ENCODE data around the gene CD244. TPM values are rescaled to one million over a fixed set of nuclear protein-coding genes. Genes with fewer than 3 reads are reported as not detected.

The CD244 gene
- polyA plus RNA-seq, 1 donor from 2014 or later: not detected

GRCh38 chr1:160781914-160782689 is 80.6 kb downstream of the CD244 start:
- no peaks in the 10 kb centered on the region for H3K79me2 ChIP-seq (replicated peaks; ENCODE audit: insufficient read depth, low read length)
- no peak overlapping the region for H3K9ac ChIP-seq (ENCODE audit: low read length)
- no peak overlapping the region for H3K4me2 ChIP-seq (ENCODE audit: low read length)
- no peaks in the 10 kb centered on the region for H3K9me2 ChIP-seq (ENCODE audit: insufficient read depth, low read length)
- H3K27me3 ChIP-seq (ENCODE audit: insufficient read depth, low read depth, low read length): no peaks in the 10 kb centered on the region
- H3F3A ChIP-seq (ENCODE audit: insufficient read depth, low read length, poor library complexity, severe bottlenecking): no peaks in the 10 kb centered on the region
- no peak overlapping the region for H3K27ac ChIP-seq (ENCODE audit: low read length)
- TF ChIP-seq RAD21 (conservative IDR thresholded peaks at IDR 0.05): no peak
- no peaks in the 10 kb centered on the region for H4K20me1 ChIP-seq (ENCODE audit: insufficient read depth)
- H3K9me3 ChIP-seq (ENCODE audit: low read length): no peaks in the 10 kb centered on the region
- no peak overlapping the region for H2AFZ ChIP-seq (ENCODE audit: low read depth, low read length)
- no peak overlapping the region for H3K4me3 ChIP-seq (ENCODE audit: low read length)
- H3K36me3 ChIP-seq (ENCODE audit: insufficient read depth, low read length): no peaks in the 10 kb centered on the region

DNA sequence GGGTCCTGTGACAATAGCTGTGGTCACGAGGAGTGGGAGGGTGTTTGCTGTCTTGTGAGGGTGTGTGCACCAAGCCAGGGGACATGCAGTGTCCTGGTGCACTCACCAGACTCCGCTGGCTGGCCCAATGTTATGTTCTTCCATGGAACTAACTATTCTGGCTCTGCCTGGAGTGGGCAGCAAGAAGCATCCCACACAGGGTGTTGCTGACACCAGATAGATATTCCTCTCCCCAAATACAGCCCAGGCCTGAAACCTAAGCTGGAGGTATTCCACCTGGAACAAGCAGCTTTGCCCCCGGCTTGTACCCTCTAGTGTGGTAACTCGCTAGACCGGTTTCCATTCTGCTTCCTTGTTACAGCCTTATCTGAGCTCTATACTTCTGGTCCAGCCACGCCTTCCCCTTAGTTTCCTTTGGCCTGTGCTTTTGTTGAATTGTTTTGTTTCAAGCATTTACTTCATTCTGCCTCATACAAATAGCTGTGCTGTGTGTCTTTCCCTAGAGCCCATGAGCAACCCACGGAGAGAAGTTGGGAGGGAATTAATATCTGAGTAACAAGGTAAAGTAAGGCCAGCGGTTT is 81.4 kb downstream of the CD244 start:
- Histone ChIP-seq H3K36me3 (ENCODE audit: insufficient read depth, low read length) (no peaks in the 10 kb centered on the region), H3K27ac (ENCODE audit: low read length) (no peak overlapping the region), H3F3A (ENCODE audit: insufficient read depth, low read length, poor library complexity, severe bottlenecking) (no peaks in the 10 kb centered on the region), H3K27me3 (ENCODE audit: insufficient read depth, low read depth, low read length) (no peaks in the 10 kb centered on the region), H3K4me2 (ENCODE audit: low read length) (no peak overlapping the region), H3K9me2 (ENCODE audit: insufficient read depth, low read length) (no peaks in the 10 kb centered on the region), H3K4me3 (ENCODE audit: low read length) (no peak overlapping the region), H2AFZ (ENCODE audit: low read depth, low read length) (no peak overlapping the region), H3K79me2 (replicated peaks; ENCODE audit: insufficient read depth, low read length) (no peaks in the 10 kb centered on the region), H3K9ac (ENCODE audit: low read length) (no peak overlapping the region), H4K20me1 (ENCODE audit: insufficient read depth) (no peaks in the 10 kb centered on the region), H3K9me3 (ENCODE audit: low read length) (no peaks in the 10 kb centered on the region)
- TF ChIP-seq, protein P1, sequence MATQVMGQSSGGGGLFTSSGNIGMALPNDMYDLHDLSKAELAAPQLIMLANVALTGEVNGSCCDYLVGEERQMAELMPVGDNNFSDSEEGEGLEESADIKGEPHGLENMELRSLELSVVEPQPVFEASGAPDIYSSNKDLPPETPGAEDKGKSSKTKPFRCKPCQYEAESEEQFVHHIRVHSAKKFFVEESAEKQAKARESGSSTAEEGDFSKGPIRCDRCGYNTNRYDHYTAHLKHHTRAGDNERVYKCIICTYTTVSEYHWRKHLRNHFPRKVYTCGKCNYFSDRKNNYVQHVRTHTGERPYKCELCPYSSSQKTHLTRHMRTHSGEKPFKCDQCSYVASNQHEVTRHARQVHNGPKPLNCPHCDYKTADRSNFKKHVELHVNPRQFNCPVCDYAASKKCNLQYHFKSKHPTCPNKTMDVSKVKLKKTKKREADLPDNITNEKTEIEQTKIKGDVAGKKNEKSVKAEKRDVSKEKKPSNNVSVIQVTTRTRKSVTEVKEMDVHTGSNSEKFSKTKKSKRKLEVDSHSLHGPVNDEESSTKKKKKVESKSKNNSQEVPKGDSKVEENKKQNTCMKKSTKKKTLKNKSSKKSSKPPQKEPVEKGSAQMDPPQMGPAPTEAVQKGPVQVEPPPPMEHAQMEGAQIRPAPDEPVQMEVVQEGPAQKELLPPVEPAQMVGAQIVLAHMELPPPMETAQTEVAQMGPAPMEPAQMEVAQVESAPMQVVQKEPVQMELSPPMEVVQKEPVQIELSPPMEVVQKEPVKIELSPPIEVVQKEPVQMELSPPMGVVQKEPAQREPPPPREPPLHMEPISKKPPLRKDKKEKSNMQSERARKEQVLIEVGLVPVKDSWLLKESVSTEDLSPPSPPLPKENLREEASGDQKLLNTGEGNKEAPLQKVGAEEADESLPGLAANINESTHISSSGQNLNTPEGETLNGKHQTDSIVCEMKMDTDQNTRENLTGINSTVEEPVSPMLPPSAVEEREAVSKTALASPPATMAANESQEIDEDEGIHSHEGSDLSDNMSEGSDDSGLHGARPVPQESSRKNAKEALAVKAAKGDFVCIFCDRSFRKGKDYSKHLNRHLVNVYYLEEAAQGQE (IDR thresholded peaks at IDR 0.05; ENCODE audit: borderline replicate concordance): no peak
- TF ChIP-seq, protein P2, sequence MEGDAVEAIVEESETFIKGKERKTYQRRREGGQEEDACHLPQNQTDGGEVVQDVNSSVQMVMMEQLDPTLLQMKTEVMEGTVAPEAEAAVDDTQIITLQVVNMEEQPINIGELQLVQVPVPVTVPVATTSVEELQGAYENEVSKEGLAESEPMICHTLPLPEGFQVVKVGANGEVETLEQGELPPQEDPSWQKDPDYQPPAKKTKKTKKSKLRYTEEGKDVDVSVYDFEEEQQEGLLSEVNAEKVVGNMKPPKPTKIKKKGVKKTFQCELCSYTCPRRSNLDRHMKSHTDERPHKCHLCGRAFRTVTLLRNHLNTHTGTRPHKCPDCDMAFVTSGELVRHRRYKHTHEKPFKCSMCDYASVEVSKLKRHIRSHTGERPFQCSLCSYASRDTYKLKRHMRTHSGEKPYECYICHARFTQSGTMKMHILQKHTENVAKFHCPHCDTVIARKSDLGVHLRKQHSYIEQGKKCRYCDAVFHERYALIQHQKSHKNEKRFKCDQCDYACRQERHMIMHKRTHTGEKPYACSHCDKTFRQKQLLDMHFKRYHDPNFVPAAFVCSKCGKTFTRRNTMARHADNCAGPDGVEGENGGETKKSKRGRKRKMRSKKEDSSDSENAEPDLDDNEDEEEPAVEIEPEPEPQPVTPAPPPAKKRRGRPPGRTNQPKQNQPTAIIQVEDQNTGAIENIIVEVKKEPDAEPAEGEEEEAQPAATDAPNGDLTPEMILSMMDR (IDR thresholded peaks at IDR 0.05; ENCODE audit: poor library complexity, severe bottlenecking): no peak
- TF ChIP-seq TAF1 (IDR thresholded peaks at IDR 0.05; ENCODE audit: low read depth): no peak
- TF ChIP-seq EZH2 (IDR thresholded peaks at IDR 0.05; ENCODE audit: borderline replicate concordance, insufficient read depth, low read length, poor library complexity, severe bottlenecking): no peak
- no peak for TF ChIP-seq EP300 (conservative IDR thresholded peaks at IDR 0.05; ENCODE audit: poor library complexity, severe bottlenecking)

DNA sequence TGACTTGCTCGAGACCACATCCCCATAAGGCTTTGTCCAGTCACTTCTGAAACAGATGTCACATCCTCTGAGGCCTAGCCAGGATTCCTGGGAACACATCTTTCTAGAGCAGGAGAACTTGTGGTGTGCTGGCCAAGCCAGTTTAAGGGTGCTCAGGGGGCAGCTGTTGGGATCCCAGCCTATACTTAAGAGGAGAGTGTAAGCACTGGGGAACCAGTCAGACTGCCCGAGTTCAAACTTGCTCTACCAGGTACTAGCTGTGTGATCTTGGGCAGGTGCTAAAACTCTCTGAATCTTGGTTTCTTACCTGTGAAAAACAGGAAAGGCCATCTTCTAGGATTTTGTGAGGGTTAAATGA is 82.3 kb downstream of the CD244 start:
- H4K20me1 ChIP-seq (ENCODE audit: insufficient read depth): no peaks in the 10 kb centered on the region
- H2AFZ ChIP-seq (ENCODE audit: low read depth, low read length): no peak overlapping the region
- no peak overlapping the region for H3K4me2 ChIP-seq (ENCODE audit: low read length)
- TF ChIP-seq EP300 (conservative IDR thresholded peaks at IDR 0.05; ENCODE audit: poor library complexity, severe bottlenecking) (no peak), RAD21 (conservative IDR thresholded peaks at IDR 0.05) (no peak), TAF1 (IDR thresholded peaks at IDR 0.05; ENCODE audit: low read depth) (no peak), EZH2 (IDR thresholded peaks at IDR 0.05; ENCODE audit: borderline replicate concordance, insufficient read depth, low read length, poor library complexity, severe bottlenecking) (no peak)
- TF ChIP-seq, protein P2 (IDR thresholded peaks at IDR 0.05; ENCODE audit: poor library complexity, severe bottlenecking): no peak
- TF ChIP-seq, protein P1 (IDR thresholded peaks at IDR 0.05; ENCODE audit: borderline replicate concordance): no peak
- no peak overlapping the region for H3K27ac ChIP-seq (ENCODE audit: low read length)
- H3F3A ChIP-seq (ENCODE audit: insufficient read depth, low read length, poor library complexity, severe bottlenecking): no peaks in the 10 kb centered on the region
- H3K9me3 ChIP-seq (ENCODE audit: low read length): no peaks in the 10 kb centered on the region
- no peaks in the 10 kb centered on the region for H3K36me3 ChIP-seq (ENCODE audit: insufficient read depth, low read length)
- no peaks in the 10 kb centered on the region for H3K9me2 ChIP-seq (ENCODE audit: insufficient read depth, low read length)
- H3K79me2 ChIP-seq (replicated peaks; ENCODE audit: insufficient read depth, low read length): no peaks in the 10 kb centered on the region
- H3K9ac ChIP-seq (ENCODE audit: low read length): no peak overlapping the region
- no peaks in the 10 kb centered on the region for H3K27me3 ChIP-seq (ENCODE audit: insufficient read depth, low read depth, low read length)
- no peak overlapping the region for H3K4me3 ChIP-seq (ENCODE audit: low read length)

Data from neural cell (in vitro differentiated cells).